Muscle layer of duodenum (tissue), 2 donors: ENCODE data around the gene SLC35B2.

Experiments used
- H3K27ac ChIP-seq: one replicate; pipeline ENCODE4 v1.7.0; 2013; ENCODE audit warnings: mild to moderate bottlenecking, low read length
- H3K27me3 ChIP-seq: one replicate; pipeline ENCODE4 v1.7.0; 2013; ENCODE audit warnings: low read depth, mild to moderate bottlenecking, control low read depth, low read length
- H3K36me3 ChIP-seq, 2 donors: one replicate each; pipeline ENCODE4 v1.7.0; 2013; ENCODE audit warnings: low read length in 2 of 2, control low read depth in 1 of 2, mild to moderate bottlenecking in 1 of 2; ENCODE audit not compliant: insufficient read depth in 2 of 2, control insufficient read depth in 1 of 2
- H3K4me1 ChIP-seq, 2 donors: one replicate each; pipeline ENCODE4 v1.7.0; 2013; ENCODE audit warnings: low read length in 2 of 2, mild to moderate bottlenecking in 2 of 2, control low read depth in 1 of 2, moderate library complexity in 1 of 2; ENCODE audit not compliant: insufficient read depth in 2 of 2, control insufficient read depth in 1 of 2
- H3K4me3 ChIP-seq, 2 donors: one replicate each; pipeline ENCODE4 v1.7.0; 2013; ENCODE audit warnings: low read length in 2 of 2, low read depth in 1 of 2, mild to moderate bottlenecking in 1 of 2
- H3K9me3 ChIP-seq, 2 donors: one replicate each; pipeline ENCODE4 v1.7.0; 2013; ENCODE audit warnings: low read length in 2 of 2, control low read depth in 1 of 2, mild to moderate bottlenecking in 1 of 2; ENCODE audit not compliant: control insufficient read depth in 1 of 2
- donor health status: healthy.

SLC35B2 gene

DNA sequence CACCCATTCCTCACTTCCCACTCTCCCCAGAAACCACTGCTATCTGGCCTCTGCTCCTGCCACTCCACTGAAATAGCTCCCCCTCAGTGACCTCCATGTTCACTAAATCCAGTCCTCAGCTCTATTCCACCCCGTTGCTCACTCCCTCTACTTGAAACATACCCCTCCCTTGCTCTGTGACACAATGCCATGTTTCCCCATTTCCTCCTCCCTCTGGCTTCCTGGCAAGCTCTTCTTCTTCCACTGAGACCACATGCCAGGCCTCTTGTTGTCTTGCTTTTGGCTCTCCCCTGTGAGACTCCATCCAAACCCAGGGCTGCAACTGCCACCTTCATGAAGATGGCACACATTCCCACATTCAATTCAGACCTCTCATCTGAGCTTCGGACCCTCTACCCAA is 26.8 kb upstream of the SLC35B2 start:
- Histone ChIP-seq H3K4me3 (no peak overlapping the region), H3K27me3 (no peaks in the 10 kb centered on the region), H3K36me3 (no peaks in the 10 kb centered on the region), H3K4me1 (no peaks in the 10 kb centered on the region), H3K27ac (no peak overlapping the region), H3K9me3 (no peaks in the 10 kb centered on the region)

DNA sequence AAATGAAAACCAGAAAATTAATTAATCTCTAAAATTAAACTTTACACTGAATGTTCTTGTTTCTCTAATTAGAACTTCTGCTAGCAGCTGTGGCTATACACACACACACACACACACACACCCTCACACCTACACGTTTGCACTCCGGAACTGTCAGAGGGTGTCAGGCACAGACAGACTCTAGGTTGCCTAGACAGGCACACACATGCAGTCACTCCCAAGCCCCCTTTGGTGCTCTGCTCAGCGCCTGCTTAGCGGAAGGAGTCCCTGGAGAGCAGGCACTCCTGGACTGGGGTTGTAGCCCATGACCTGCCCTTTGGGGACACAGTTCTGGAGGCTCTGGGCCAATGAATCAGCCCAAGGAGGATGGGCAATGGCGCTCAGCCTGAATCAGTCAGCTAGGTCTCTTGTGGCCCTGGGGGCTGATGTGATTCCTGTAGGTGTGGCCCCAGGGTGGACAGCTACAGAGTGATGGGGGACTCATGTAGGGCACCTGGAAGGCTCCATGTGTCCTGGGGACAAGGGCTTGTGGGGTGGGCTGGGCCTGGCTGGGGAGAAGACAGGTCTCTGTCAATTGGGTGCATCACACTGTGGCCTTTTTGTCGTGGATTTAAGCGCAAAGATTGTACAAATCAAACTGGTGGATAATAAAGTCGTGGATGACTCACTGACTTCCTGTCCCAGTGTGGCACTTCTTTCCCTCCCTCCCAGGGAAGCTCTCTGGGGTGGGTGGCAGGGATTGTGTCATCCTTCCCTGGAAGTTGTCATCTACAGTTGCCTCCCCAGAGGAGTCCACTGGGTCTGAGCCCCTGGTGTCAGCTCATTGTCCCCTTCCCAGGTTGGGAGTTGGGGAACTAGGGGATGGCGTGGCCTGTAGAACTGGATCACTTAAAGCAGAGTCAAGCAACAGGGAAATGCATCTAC is 21.7 kb upstream of the SLC35B2 start:
- peaks cover 28% of the 10 kb centered on the region for H3K27me3 ChIP-seq
- no peaks in the 10 kb centered on the region for H3K36me3 ChIP-seq
- H3K27ac ChIP-seq, result no peak overlapping the region
- peaks cover 0 to 10% of the 10 kb centered on the region in 2 donors for H3K4me1 ChIP-seq
- H3K4me3 ChIP-seq, result no peak overlapping the region
- no peaks in the 10 kb centered on the region for H3K9me3 ChIP-seq

DNA sequence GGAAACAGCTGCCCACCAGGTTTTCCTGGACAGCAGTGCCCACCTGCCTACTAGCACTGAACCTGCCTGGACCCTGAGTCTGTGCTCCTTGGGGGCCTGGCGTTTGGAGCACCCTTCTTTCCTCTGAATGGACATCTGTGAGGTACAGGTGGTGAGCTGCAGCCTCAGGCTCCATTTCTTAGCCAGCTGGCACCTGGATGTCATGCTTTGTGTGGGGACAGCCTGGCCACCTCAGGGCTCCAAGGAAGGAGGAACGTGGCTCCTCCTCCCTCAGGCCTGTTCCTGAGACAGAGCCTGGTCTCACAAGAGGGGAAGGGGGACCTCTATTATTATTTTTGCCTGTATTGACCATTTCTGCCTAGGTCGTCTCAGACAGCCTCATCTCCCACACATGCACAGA is 21.0 kb upstream of the SLC35B2 start:
- Histone ChIP-seq H3K9me3 (no peaks in the 10 kb centered on the region), H3K27me3 (peaks cover 34% of the 10 kb centered on the region), H3K4me3 (no peak overlapping the region), H3K36me3 (no peaks in the 10 kb centered on the region), H3K4me1 (peaks cover 0 to 10% of the 10 kb centered on the region in 2 donors), H3K27ac (no peak overlapping the region)

- no peak overlapping the region for H3K27ac ChIP-seq
- peaks cover 40% of the 10 kb centered on the region for H3K27me3 ChIP-seq
- no peaks in the 10 kb centered on the region for H3K36me3 ChIP-seq
Measured at GRCh38 chr6:44277763-44278162, 20.4 kb upstream of the SLC35B2 start.

DNA sequence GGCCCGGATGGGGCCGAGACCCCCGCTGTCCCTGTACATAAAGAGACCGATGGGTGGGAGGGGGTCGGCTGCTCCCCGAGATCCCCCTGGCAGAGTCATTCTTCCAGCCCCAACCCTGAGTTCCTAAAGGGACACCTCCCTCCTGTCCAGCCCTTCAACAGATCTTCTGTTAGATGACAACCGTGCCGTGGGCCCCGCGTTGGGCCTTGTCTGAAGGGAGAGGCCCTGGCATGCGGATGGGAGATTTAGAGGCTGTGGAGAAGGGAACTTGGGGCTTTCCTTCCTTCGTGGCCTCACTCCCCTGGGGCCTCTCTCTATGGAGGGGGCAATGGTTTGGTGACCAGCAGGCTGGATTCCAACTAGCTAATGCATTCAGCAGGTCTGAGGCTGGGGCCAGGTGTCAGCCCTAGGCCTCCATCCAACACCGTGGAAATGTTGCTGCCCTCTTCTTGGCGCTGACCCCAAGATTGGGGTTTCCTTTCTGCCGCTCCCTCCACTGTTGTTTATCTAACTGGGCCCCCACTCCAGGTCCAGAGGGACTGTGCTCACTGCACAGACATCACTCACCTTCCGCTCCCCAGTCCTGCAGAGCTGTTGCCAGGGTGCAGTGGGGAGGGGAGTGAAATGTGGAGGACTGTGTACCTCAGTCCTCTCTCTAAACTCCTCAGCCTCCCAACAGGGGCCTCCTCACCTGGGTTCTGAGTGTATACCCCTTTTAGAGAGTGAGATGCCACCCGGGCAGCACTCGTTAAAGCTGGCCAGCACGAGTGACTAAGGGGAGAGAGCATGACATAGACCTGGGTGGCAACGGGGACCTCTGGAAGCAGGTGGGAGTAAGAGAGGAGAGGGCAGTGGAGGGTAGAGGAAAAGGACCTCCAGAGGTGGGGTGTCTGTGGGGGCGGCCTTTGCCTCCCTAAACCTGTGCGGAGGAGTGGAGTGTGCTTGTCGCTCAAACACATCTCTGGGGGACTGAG is 19.6 kb upstream of the SLC35B2 start:
- Histone ChIP-seq H3K4me1 (peaks cover 0 to 10% of the 10 kb centered on the region in 2 donors), H3K27me3 (peaks cover 47% of the 10 kb centered on the region), H3K9me3 (no peaks in the 10 kb centered on the region), H3K4me3 (no peak overlapping the region), H3K27ac (no peak overlapping the region), H3K36me3 (no peaks in the 10 kb centered on the region)

More at GRCh38 chr6:44277763-44278162, 20.4 kb upstream of the SLC35B2 start:
- Histone ChIP-seq H3K9me3 (no peaks in the 10 kb centered on the region), H3K4me1 (peaks cover 0 to 10% of the 10 kb centered on the region in 2 donors), H3K4me3 (no peak overlapping the region)

DNA sequence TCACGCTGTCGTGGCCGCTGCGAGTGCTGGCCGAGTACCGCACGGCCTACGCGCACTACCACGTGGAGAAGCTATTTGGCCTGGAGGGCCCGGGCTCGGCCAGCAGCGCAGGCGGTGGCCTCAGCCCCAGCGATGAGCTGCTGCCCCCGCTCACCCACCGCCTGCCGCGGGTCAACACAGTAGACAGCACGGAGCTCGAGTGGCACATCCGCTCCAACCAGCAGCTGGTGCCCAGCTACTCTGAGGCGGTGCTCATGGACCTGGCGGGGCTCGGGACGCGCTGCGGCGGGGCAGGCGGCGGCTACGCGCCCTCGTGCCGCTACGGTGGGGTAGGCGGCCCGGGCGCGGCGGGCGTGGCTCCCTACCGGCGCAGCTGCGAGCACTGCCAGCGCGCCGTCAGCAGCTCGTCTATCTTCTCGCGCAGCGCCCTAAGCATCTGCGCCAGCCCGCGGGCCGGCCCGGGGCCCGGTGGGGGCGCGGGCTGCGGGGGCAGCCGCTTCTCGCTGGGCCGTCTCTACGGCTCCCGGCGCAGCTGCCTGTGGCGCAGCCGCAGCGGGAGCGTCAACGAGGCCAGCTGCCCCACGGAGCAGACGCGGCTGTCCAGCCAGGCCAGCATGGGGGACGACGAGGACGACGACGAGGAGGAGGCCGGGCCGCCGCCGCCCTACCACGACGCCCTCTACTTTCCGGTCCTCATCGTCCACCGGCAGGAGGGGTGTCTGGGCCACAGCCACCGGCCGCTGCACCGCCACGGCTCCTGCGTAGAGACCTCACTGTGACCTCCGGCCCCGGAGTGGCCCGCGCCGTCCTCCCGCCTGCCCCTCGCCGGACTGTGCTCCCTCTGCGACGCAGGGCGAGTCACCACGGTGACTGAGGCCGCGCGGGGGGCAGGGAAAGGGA is 18.7 kb upstream of the SLC35B2 start:
- H3K9me3 ChIP-seq, result no peaks in the 10 kb centered on the region
- peaks cover 0 to 10% of the 10 kb centered on the region in 2 donors for H3K4me1 ChIP-seq
- H3K4me3 ChIP-seq, result peak overlapping the region in 1 of 2 donors; percentile 53
- H3K36me3 ChIP-seq, result no peaks in the 10 kb centered on the region
- peaks cover 56% of the 10 kb centered on the region for H3K27me3 ChIP-seq
- H3K27ac ChIP-seq, result no peak overlapping the region

GRCh38 chr6:44275271-44275748 is 18.0 kb upstream of the SLC35B2 start:
- peaks cover 0 to 10% of the 10 kb centered on the region in 2 donors for H3K4me1 ChIP-seq
- H3K27ac ChIP-seq, result no peak overlapping the region
- H3K9me3 ChIP-seq, result no peaks in the 10 kb centered on the region
- peak overlapping the region in 1 of 2 donors; percentile 53 for H3K4me3 ChIP-seq
- H3K36me3 ChIP-seq, result no peaks in the 10 kb centered on the region
- peaks cover 56% of the 10 kb centered on the region for H3K27me3 ChIP-seq

DNA sequence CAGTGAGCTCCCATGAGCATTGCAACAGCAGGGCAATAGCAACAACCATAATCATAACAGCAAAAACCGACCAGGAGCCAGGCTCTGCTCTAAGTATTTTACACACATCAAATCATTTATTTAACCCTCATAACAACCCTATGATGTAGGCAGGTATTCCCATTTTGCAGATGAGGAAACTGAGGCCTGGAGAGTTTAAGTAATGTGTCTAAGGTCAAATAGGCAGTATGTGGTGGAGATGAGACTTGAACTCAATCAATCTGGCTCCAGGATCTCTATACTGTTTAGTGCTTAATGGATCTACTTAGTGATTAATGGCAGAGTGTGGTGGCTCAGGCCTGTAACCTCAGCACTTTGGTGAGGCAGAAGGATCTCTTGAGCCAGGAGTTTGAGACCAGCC is 16.3 kb upstream of the SLC35B2 start:
- Histone ChIP-seq H3K36me3 (no peaks in the 10 kb centered on the region), H3K9me3 (no peaks in the 10 kb centered on the region), H3K27me3 (peaks cover 60% of the 10 kb centered on the region), H3K4me1 (peaks cover 0 to 14% of the 10 kb centered on the region in 2 donors), H3K4me3 (no peak overlapping the region), H3K27ac (no peak overlapping the region)

DNA sequence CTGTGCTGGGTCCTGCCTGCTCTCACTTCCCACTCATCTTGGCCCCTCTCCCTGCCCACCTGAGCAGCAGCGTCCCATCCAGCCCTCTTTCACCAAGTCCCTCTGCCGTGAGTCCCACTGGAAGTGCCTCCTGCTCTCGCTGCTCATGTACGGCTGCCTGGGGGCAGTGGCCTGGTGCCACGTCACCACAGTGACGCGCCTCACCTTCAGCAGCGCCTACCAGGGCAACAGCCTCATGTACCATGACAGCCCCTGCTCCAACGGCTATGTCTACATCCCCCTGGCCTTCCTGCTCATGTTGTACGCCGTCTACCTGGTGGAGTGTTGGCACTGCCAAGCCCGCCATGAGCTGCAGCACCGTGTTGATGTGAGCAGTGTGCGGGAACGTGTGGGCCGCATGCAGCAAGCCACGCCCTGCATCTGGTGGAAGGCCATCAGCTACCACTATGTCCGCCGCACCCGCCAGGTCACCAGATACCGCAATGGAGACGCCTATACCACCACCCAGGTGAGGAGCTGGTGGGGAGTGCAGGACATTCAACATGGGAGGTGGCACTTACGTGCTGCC is 15.8 kb upstream of the SLC35B2 start:
- Histone ChIP-seq H3K4me1 (peaks cover 0 to 14% of the 10 kb centered on the region in 2 donors), H3K36me3 (no peaks in the 10 kb centered on the region), H3K27ac (no peak overlapping the region), H3K27me3 (peaks cover 56% of the 10 kb centered on the region), H3K9me3 (no peaks in the 10 kb centered on the region), H3K4me3 (no peak overlapping the region)

GRCh38 chr6:44272529-44272928 is 15.2 kb upstream of the SLC35B2 start:
- H3K9me3 ChIP-seq, result no peaks in the 10 kb centered on the region
- H3K4me3 ChIP-seq, result no peak overlapping the region
- H3K27ac ChIP-seq, result no peak overlapping the region
- H3K27me3 ChIP-seq, result peaks cover 56% of the 10 kb centered on the region
- no peaks in the 10 kb centered on the region for H3K36me3 ChIP-seq
- peaks cover 0 to 14% of the 10 kb centered on the region in 2 donors for H3K4me1 ChIP-seq
